GM21526 (cell line): ENCODE measurements around the gene RPL7A.
"Not testable (repeated sequence)": the region's sequence is repeated elsewhere in the genome, so short reads cannot be mapped to it uniquely, and the experiment has no call there.

Experiments used
- ATAC-seq: cut with Tn5 transposase; IDR thresholded peaks from one replicate; pipeline ENCODE4 v1.9.1; 2021; ENCODE audit warnings: moderate library complexity; ENCODE audit not compliant: unreplicated experiment, low FRiP score

The RPL7A gene

DNA sequence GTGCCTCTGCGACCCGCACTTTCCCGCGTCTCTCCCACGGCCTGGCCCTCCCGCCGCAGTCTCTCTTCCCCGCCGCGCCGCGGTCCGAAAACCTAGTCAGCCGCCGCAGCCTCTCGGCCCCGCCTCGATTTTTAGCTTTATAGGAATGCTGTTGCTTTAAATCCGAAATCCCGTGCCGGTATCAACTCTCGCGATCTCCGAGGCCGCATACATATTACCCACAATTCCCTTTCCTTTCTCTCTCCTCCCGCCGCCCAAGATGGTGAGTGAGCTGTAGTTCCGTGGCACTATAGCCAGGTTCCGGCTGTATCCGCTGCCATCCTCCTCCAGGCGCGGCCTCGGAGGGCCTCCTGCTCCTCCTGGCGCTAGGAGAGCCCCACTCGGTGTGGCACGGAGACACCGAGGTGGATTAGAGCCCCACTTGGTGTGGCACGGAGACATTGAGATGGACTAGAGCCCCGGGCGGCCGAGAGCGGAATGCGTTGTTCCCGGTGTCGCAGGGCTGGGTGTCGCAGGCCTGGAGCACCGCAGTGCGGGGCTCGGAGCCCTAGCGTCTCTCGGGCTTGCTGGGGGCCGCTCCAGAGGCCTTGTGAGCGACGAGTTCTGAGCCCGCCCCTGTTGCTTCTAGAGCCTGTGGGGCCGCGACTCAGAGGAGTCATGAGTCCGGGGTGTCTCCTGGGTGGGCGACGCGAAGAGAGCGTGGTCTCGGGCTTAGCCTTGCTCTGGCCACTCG lies at the start of gene RPL7A, which contains the start of gene MED22:
Gene RPL7A, plus strand, starts transcription at position 234 of the 733 bp plus-strand sequence. Its CDS starts 26 bp downstream, at position 260.
Gene MED22, minus strand, starts transcription at position 147 of the 733 bp plus-strand sequence. CDS start 1,469 bp downstream, outside the sequence.
- ATAC-seq: peak; percentile 59

DNA sequence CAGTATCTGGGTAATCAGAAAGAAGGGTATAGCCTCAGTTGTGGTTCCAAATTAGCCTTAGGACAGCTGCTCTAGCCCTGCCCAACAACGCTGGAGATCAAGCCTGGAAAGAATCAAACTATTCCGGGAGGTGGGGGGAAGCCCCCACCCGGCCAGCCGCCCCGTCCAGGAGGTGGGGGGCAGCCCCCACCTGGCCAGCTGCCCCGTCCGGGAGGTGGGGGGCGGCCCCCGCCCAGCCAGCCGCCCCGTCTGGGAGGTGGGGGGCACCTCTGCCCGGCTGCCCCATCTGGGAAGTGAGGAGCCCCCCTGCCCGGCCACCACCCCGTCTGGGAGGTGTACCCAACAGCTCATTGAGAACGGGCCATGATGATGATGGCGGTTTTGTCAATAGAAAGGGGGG lies 48.0 kb upstream of the RPL7A start:
- ATAC-seq: not testable (repeated sequence)

DNA sequence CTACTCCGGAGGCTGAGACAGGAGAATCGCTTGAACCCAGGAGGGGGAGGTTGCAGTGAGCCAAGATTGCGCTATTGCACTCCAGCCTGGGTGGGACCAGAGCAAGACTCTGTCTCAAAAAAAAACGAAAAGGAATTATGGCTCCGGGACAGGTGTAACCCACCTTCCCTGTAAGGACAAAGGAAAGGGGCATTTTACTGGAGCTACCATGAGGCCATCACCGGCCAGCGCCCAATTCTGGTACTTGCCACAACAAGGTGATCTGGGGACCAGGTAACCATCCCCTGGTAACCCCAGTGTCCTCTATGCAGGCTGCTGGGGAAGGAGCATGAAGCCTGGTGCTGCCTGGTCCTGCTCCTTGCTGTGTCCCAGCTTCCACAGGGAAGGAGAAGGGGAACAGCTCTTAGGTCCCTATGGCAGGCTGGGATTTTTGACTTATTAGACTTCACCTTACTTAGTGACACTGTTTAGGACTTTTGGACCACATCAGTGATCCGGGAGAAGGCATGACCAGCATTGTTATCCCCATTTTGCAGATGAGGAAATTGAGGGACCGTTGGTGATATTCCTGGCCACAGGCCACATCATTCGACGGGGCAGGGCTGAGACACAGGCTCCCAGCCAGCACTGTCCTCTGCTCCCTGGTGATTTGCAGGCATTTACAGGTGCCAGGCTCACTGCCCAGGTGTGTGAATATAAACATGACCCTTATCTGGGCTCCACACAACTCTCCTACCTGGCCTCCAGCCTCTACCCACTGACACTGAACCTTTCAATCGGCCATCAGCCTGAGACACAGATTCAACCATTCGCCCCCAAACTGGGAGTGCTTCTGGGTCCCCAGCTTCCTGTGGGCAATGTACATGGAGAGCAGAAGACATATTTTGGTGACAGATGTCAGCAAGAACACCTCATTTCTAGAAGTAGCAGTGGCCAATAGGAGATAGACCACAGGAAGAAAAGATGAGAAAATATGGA lies 46.5 kb upstream of the RPL7A start:
- no peak for ATAC-seq

DNA sequence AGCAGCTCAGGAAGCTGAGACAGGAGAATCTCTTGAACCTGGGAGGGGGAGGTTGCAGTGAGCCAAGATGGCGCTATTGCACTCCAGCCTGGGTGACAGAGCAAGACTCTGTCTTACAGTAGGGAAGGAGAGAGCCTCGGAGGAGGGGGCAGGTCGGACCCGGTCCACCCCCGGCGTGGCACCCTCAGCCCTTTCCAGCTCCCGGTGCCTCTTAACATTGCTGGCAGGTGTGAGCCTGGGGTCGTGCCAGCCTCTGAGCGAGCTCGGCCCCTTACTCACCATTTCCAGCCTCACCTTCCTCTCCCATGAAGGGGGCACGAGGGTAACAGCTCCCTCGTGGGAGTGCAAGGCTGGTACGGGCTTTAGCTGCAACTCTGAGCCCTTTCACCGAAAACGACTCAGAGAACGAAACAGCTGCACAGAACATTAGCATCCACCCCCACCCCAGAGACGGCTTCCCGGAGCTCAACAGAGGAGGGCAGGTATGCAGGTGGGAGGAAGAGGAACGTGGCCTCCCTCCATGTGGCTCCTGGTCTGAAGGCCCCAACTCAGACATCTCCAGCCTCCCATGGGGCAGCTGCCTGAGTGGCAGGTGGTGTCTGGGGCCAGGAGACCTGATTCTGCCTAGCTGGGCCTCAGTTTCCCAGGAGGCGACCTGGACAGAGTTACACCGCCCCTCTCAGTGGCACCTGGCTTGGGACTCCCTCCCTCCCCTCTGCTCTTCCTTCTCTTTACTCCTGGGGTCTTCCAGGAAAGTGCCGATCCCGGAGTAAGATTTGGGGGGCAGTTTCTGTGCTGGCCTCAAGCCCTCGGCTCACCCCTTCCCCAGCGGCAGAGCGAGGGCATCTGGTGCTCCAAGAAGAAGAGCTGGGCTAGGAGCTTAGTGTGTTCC lies 44.5 kb upstream of the RPL7A start:
- no peak for ATAC-seq

DNA sequence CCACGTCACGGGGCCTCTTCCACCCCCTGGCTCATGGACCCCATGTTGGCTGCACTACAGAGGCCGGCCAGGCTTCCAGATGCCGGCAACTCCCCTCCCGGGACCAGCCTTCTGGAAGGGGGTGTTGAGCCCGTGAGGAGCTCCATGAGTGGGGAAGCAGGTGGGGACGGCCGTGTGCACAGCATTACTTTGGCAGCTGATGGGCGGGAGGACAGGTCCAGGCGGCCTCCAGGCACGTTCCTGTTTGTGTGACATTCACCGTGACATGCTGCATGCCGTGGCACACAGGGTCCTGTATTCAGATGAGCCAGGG lies 43.9 kb upstream of the RPL7A start:
- ATAC-seq: no peak

DNA sequence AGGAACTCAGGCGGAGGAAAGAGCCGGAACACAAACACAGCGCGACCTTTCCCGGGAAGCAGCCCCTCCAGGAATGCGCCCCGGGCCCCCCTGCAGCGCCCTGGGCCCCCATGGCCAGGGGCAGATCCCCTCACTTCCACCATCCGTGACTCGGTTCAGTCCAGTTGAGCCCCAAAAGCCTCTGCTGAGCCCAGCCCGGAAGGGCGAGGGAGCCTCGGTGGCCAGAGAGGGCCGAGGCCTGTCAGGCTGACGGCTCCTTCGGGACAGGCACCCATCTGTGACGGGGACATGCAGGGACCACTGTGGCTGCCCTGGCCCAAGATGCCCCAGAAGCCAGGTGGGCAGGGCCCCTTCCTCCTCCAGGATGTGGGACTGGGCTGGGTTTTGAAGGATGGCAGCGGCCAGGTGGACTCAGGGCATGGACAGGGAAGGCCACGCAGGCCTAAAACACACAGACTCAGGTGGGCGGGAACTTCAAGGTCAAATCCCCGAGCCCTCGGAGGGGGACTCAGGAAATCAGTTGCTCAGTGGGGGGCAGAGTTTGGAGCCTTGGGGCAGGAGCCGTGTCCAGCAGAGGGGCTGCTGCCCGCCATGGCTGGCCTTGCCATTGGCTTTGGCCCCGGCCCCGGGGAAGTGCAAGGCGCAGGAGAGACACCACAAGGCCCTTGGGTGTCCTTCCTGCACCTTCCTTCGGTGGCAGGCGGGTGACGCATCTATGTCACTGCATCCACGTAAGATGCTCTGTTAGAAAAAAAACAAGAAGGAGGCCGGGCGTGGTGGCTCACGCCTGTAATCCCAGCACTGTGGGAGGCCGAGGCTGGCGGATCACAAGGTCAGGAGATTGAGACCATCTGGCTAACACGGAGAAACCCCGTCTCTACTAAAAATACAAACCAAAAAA lies 43.3 kb upstream of the RPL7A start:
- no peak for ATAC-seq

DNA sequence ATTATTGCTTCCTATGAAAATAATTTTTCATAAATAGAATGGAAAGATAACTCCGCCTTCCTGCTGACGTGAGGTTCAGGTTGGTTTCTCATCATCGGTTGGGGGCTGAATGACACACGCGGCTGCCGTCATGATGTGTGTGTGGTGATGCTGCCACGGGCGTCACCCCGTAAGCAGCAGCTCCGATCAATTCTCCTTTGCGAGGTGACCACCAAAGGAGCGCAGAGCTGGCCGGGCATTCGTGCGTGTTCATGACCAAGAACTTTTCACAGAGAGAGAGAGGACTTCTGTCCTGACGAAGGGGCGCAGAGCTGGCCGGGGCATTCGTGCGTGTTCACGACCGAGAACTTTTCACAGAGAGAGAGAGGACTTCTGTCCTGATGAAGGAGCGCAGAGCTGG lies 42.3 kb upstream of the RPL7A start:
- no peak for ATAC-seq

DNA sequence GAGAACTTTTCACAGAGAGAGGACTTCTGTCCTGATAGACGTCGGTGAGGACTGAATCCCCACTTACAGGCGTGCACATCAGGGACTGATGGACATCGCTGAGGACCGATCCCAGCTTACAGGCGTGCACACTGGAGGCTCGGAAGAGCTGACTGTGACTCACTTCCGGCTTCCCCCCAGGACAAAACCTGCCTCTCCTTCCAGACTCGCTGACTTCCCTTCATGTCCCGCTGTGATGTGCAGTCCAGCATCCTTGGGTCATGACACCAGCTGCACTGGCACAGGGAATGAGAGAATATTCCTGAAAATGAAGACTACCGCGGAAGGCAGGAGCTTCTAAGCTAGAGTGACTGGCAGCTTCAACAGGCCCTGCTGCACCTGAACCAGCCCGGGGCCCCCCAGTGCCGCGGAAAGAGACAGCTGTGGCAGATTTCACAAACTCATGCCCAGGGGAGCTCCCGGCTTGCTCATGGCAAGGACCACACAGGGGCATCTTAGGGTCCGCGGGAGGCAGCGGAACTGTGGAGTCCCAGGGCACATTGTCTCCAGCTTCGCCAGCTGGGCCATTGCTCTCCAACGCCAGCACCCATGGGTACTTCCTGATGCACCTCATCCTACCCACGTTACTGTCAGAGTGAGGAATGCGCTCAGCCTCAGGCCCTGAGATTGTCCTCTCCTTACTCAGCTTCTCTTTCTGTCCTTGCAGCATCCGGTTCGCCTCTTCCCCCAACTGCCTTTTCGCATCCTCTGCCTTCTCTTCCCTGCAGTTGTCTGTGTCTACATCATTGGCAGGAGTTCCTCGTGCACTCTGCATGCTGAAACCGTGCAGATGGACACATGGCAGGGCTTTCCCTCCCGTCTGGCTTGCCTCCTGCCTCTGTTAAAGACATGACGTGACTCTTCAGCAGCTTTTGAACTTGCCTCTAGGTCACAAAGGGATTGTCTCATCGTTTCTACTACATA lies 41.5 kb upstream of the RPL7A start:
- ATAC-seq: no peak

DNA sequence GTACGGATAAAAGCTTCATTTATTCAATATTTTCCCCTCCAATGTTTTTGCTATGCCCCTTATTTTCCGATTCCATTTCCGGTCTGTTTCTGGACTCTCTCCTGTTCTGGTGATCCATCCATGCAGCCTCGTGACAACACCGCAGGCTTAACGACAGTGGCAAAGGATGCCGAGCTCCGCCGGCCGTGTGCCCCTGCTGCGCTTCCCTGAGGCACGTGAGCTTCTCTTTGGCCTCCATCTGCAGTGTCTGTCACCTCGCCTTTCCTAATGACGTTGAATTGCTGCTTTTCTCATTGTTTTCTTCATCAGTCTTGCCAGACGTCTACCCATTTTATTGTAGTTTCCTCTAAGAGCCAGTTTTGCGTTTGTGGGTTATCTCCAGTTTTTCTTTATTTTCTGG lies 40.7 kb upstream of the RPL7A start:
- ATAC-seq: no peak

DNA sequence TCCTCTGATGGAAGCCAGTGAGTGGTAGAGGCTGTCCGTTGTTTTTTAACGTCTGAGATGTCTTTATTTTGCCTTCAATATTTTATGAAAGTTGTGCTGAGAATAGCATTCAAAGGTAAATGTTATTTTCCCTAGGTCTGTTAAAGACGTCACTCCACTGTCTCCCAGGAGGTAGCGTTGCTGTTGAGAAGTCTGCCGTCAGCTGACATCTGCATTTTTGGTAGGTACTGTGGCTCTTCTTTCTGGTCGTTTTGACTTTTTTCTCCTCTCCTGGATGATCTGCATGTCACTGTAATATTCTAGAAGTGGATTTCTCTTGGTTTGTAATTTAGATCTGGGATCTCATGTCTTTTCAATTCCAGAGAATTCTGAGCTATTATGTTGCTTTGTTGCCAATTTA lies 38.4 kb upstream of the RPL7A start:
- no peak for ATAC-seq

DNA sequence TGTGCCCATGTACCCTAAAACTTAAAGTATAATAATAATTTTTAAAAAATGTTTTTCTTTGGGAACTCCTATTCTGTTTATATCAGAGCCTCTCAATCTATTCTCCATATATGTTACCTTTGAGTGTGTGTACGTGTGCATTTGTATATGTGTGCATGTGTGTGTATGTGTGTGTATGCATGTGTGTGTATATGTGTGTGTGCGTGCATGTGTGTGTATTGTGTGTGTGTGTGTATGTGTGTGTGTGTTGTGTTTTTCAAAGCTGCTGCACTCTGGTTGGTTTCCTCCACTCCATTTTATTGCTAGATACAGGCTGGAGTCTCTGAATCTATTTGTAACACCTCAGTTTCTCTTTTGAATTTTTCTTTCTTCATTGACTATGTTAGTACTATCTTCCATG lies 32.0 kb upstream of the RPL7A start:
- ATAC-seq: no peak

DNA sequence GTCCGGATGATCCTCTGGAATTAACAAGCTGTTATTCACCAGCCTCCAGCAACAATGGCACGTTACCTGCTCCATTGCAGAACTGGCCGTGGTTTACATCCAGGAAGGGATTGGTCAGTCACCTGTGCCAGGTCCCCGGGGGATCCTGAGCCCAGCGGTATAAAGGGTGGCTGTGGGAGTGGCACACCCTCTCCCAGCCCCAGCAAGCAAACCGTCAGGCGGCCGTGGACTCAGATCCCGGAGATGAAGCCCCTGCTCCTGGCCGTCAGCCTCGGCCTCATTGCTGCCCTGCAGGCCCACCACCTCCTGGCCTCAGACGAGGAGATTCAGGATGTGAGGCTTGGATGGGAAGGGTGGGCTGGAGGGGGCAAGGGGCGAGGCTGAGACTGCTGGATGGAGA lies 30.5 kb upstream of the RPL7A start:
- ATAC-seq: not testable (repeated sequence)

DNA sequence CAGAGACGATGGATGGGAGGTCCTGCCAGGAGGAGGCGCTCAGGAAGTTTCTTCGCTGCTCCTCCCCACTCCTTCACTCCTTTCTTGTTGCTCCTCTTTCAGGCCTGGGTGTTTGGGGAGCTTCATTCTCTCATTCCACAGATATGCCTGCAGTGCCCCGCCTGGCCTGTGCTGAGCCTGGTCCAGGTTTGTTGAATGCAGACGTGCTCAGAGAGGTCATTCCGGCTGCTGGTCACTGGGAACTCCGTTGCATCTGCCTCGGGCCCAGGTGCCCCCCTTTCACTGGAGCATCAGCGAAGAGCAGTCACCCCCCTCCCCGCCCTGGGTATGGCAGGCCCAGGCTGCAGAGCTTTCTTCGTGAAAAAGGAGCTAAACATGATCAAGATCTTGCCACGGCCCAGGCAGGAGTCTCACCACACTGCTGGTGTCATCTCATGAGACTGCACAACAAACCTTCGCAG lies 27.6 kb upstream of the RPL7A start:
- ATAC-seq: no peak

DNA sequence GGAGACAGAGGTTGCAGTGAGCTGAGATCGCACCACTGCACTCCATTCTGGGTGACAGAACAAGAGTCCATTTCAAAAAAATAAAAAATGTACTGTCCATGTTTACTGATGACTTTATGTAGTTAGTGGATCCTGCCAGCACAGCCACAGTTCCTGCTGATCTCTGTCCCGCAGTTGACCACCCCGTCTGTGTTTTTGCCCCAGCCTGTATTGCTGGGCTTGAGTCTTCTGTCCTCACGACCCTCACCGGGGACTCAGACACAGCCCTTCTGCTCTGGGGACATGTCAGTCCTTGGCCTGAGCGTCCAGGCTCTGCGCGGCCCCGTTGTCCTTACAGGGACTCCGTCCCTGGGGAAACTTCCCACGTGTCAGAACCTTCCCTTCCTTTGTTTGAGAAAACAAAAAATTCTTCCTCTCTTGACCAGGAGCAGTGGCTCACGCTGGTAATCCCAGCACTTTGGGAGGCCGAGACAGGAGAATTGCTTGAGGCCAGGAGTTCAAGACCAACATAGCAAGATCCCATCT lies 26.5 kb upstream of the RPL7A start:
- no peak for ATAC-seq

DNA sequence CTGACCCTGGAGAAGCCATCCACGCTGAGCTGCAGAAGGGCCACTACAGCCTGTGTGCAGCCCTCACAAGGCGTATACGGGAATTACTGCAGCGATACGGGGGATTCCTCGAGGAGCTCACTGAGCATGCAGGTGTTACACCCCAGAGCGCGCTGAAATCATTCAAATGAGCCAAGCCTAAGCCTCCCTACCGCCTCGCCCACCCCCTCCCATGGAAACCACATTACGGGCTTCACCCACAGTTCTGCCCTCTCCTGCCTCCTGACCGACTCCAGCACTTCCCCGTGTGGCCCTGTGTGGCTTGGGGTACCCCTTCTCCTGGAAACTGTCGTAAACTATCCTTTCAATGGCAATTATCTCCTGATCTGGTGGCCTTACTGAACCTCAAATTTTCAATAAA lies 25.3 kb upstream of the RPL7A start:
- no peak for ATAC-seq

DNA sequence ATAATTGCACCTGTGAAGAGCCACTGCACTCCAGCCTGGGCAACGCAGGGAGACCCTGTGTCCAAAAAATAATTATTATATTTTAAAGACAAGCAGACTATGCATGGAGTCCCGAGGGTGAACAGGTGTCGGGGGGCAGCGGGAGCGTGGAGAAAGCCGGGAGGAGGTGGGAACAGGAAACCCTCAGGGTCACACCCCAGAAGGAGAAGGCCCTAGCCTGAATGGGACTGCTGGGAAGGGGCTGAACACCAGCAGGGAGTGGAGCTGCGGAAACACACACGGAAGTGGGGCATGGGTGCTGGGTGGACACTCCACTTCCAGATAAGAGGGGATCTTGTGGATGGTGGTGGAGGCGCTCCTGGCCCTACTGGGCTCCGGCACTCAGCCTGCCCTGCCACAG lies 24.8 kb upstream of the RPL7A start:
- ATAC-seq: no peak

DNA sequence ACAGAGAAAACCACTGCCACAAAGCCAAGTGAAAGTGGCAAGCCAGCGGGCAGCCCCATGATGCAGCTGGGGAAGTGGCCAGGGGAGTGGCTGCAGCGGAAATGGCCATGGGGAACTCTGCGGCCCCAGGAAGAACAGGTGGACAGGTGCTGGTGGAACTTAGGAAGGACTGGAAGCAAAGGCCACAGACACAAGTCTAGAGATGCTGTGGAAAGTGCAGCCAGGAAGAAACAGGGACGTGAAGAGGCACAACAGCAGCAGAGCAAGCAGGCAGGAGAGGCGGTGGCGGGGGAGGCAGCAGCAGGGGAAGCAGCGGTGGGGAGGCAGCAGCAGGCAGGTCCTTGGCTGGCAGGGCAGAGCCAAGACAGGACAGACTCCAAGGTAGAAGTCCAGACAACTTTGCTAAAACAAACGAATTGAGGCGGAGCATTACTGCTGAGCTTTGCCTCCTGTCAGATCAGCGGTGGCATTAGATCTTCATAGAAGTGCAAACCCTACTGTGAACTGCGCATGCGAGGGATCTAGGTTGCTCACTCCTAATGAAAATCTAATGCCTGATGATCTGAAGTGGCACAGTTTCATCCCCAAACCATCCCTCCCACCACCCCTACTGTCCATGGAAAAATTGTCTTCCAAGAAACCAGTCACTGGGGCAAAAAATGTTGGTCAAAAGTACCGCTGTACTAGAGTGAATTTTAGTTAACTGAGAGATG lies 23.9 kb upstream of the RPL7A start:
- ATAC-seq: no peak

DNA sequence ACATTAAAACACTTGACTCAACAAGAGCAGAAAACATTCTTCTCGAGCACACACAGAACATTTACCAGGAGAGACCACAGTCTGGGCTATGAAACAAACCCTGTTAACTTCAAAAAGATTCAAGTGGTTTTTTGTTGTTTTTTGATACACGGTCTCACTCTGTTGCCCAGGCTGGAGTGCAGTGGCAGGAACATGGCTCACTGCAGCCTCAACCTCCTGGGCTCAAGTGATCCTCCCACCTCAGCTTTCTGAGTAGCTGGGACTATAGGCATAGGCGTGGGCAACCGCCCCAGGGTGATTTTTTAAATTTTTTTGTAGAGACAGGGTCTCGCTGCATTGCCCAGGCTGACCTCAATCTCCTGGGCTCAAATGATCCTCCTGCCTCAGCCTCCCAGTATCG lies 21.0 kb upstream of the RPL7A start:
- not testable (repeated sequence) for ATAC-seq
